C4-2B (cell line): ENCODE measurements around the gene SPNS3.
A peak's percentile ranks its signal among the peaks of the same experiment; 100 is the strongest.

Experiments used
- H3K27ac ChIP-seq: fragments of 450-650 bp; 2 replicates; pipeline ENCODE4 v1.5.1; 2017
- ZFX ChIP-seq: fragments of 450-650 bp; IDR thresholded peaks from 2 replicates; pipeline ENCODE4 v1.6.1; 2017
- TF ChIP-seq, protein P1 (sequence below): fragments of 450-650 bp; conservative IDR thresholded peaks from 2 replicates; pipeline ENCODE4 v1.5.1; 2017; ENCODE audit warnings: mild to moderate bottlenecking

SPNS3 gene

DNA sequence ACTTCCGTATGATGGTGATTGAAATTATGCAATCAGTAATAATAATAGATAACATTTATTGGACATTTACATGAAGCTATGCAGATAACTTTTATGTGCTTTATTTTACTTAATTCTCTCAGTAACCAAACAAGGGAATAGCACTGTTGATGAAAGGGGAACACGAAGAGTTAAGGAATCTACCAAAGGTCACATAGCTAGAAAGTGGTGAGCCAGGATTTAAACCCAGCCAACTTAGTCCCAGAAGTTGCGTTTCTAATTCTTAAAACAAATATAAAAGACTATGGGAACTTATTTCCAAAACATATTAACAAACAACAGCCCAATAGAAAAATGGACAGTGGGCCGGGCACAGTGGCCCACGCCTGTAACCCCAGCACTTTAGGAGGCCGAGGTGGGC is 9.7 kb downstream of the SPNS3 start:
- H3K27ac ChIP-seq = no peak overlapping the region
- no peak for TF ChIP-seq ZFX

DNA sequence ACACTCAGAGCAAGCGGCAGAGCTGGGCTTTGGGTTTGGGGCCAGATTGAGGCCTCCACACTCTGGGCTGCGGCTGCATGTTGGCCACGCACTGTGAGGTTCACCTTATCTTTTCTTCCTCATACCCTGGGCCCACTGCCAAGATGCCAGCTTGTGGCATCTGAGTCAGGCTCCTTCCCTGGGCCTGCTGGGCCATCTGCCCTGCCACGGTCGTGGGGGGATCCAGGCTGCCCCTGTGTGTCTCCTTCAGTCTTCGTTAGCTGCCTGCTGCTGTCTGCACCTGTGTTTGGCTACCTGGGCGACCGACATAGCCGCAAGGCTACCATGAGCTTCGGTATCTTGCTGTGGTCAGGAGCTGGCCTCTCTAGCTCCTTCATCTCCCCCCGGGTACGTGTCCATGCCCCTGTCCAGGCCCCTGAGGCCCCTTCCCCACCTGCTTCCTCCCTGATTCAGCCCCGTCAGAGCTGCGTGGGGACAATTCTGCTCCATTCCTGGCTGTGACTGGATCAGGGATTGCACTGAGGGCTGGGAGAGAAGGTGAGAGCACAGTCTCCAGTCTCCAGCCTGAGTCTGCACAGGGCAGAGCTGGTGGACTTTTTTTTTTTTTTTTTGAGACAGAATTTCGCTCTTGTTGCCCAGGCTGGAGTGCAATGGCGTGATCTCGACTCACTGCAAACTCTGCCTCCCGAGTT is 11.2 kb downstream of the SPNS3 start:
- H3K27ac ChIP-seq = peak overlapping the region; percentile 38
- TF ChIP-seq ZFX = peak; percentile 47; the same call in 1 of the 2 replicates
- TF ChIP-seq, protein P1, sequence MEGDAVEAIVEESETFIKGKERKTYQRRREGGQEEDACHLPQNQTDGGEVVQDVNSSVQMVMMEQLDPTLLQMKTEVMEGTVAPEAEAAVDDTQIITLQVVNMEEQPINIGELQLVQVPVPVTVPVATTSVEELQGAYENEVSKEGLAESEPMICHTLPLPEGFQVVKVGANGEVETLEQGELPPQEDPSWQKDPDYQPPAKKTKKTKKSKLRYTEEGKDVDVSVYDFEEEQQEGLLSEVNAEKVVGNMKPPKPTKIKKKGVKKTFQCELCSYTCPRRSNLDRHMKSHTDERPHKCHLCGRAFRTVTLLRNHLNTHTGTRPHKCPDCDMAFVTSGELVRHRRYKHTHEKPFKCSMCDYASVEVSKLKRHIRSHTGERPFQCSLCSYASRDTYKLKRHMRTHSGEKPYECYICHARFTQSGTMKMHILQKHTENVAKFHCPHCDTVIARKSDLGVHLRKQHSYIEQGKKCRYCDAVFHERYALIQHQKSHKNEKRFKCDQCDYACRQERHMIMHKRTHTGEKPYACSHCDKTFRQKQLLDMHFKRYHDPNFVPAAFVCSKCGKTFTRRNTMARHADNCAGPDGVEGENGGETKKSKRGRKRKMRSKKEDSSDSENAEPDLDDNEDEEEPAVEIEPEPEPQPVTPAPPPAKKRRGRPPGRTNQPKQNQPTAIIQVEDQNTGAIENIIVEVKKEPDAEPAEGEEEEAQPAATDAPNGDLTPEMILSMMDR = no peak

DNA sequence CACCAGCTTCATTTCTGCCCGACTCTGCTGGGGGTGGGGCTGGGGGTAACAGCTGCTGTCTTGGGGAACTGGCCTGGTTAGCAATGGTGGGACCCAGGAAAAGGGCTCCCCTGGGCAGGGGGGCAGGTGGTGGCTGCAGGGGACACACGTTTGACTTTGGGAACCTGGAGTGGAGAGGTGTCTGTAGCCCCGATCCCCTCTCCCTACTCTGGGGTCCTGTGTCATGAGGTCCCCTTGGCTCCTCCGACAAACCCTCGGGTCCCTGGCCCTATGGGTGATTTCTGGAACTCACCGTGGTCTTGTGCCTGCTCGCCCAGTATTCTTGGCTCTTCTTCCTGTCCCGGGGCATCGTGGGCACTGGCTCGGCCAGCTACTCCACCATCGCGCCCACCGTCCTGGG is 12.0 kb downstream of the SPNS3 start:
- TF ChIP-seq, protein P1 = no peak
- no peak overlapping the region for H3K27ac ChIP-seq

DNA sequence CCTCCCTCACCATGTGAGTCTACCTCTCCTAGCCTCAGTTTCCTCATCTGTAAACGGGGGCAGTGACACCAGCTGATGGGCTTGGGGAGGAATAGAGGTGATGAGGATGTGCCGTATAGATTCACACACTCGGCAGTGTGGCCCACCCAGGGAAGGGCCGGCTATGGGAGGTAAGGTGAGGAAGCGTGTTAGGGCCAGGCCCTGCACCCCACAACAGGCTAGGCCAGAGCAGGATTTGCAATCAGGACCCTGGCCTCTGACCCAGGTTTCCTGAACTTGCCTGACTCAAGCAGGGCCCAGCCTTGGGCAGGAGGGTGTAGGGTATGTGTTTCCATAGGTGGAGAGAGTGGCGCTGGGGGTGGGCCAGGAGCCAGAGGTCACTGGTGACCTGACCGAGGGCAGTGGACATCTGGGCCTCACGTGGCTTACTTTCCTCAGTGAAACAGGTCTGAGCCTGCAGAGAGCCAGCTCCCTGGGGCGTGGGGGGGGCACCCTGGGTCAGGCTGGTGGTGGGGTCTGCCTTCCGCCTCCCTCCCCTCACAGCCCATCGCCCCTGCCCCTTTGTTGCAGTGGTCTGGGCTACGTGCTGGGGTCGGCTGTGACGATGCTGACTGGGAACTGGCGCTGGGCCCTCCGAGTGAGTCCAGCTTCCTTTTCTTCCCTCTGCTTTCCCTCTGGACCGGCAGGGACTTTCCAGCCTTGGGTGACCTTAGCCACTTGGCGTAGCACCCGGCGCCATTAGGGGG is 12.8 kb downstream of the SPNS3 start:
- TF ChIP-seq ZFX = no peak
- TF ChIP-seq, protein P1 = no peak
- no peak overlapping the region for H3K27ac ChIP-seq

DNA sequence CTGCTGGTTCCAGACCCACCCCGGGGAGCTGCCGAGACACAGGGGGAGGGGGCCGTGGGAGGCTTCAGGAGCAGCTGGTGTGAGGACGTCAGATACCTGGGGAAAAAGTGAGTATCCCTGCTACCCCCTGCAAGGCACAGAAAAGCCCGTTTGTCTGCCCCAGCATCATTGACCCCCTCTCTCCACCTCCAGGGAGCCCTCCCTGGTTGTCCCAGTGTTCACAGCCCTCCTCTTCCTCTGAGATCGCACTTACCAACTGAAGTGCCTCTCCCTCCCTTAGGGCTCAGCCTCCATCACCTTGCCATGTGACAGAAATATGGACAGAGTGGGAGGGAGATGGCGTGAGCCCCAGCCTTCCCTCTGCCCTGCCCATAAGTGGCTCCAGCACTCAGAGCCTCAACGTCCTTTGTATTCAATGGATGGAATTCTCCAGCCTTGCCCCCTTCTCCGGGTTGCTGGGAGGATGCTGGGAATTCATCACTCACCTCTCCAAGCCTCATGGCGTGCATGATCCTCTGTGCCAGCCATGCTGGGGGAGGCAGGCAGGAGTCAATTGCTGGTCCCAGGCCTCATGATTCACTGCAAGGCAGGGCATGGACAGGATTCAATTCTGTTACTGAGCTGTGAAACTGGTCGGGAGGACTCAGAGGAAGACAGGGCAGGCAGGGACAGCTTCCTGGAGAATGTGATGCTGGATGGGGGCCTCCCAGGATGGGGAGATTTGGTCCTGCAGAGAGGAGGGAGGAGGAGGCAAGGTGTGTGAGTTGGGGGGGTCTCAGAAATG is 14.6 kb downstream of the SPNS3 start:
- no peak overlapping the region for H3K27ac ChIP-seq
- TF ChIP-seq ZFX = no peak
- TF ChIP-seq, protein P1 = no peak

DNA sequence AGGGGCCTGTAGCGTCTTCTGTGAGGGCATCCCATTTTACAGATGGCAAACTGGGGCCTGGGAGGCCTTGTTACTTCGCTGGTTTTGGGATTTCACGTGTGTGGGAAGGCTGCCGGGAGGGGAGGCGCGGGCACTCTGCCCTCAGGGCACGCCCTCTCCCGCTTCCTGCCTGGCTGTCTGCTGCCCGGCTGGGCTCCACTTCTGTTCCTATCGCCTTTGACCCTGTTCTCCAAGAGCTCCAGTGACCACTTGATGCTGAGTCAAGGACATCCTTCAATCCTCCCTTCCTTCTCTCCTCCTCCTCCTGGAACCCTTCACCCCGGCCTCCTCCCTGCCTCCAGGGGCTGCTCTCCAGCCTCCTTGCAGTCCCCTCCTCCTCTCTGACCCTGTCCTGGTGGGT is 16.0 kb downstream of the SPNS3 start:
- no peak overlapping the region for H3K27ac ChIP-seq
- TF ChIP-seq, protein P1 = no peak
- no peak for TF ChIP-seq ZFX

DNA sequence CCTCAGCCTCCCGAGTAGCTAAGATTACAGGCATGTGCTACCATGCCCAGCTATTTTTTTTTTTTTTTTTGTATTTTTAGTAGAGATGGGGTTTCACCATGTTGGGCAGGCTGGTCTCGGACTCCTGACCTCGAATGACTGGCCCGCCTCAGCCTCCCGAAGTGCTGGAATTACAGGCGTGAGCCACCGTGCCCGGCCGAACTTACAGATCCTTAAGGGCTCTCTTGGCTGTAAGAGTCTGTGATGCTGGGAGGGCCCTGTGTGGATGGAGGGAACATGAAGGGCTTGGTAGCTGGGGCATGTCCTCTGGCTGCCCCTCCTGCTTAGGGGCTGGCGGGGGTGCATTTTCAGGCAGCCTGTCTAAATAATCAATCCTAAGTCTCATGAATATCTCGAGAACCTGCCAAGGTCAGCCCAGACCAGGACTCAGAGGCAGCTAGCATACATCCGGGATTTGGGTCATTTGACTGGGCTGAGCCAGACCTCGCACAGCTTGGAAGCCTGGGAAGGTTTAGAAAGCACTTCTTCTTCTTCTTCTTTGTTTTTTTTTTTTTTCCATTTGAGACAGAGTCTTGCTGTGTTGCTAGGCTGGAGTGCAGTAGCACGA is 17.1 kb downstream of the SPNS3 start:
- no peak for TF ChIP-seq ZFX
- H3K27ac ChIP-seq = no peak overlapping the region
